Mesendoderm (in vitro differentiated cells): Measurements from ENCODE around the gene SEPTIN10.

Experiments
- DNase-seq: peaks from one replicate; pipeline ENCODE4 v3.0.0; 2013
- H2AK5ac ChIP-seq: 2 replicates; pipeline ENCODE4 v1.6.1; 2013; ENCODE audit warnings: low read length, inconsistent platforms
- H2BK120ac ChIP-seq: 2 replicates; pipeline ENCODE4 v1.6.1; 2013; ENCODE audit warnings: low read depth, mild to moderate bottlenecking, low read length, moderate library complexity, mixed read lengths
- H2BK15ac ChIP-seq: replicated peaks from 2 replicates; pipeline ENCODE4 v1.6.1; 2013; ENCODE audit warnings: low read depth, mild to moderate bottlenecking, moderate library complexity
- H2BK5ac ChIP-seq: 2 replicates; pipeline ENCODE4 v1.6.1; 2013; ENCODE audit warnings: low read length, inconsistent platforms
- H3K18ac ChIP-seq: 2 replicates; pipeline ENCODE4 v1.6.1; 2013; ENCODE audit warnings: mild to moderate bottlenecking, low read length, mixed read lengths
- H3K23ac ChIP-seq: one replicate; pipeline ENCODE4 v1.6.1; 2013; ENCODE audit warnings: low read length
- H3K27ac ChIP-seq: 2 replicates; pipeline ENCODE4 v1.5.1; 2013; ENCODE audit warnings: low read depth, mild to moderate bottlenecking, inconsistent platforms, low read length, moderate library complexity
- H3K27me3 ChIP-seq: 2 replicates; pipeline ENCODE4 v1.6.1; 2013; ENCODE audit warnings: low read length, control low read depth, mild to moderate bottlenecking, inconsistent platforms; ENCODE audit not compliant: insufficient read depth, poor library complexity
- H3K36me3 ChIP-seq: 2 replicates; pipeline ENCODE4 v1.6.1; 2013; ENCODE audit warnings: low read length, inconsistent platforms; ENCODE audit not compliant: control insufficient read depth, insufficient read depth
- H3K4ac ChIP-seq: one replicate; pipeline ENCODE4 v1.6.1; 2013; ENCODE audit warnings: low read depth, mild to moderate bottlenecking, low read length, moderate library complexity
- H3K4me1 ChIP-seq: 2 replicates; pipeline ENCODE4 v1.6.1; 2013; ENCODE audit warnings: low read depth, low read length, inconsistent platforms; ENCODE audit not compliant: control insufficient read depth
- H3K4me2 ChIP-seq: 2 replicates; pipeline ENCODE4 v1.6.1; 2013; ENCODE audit warnings: low read length
- H3K4me3 ChIP-seq: 2 replicates; pipeline ENCODE4 v1.5.1; 2013; ENCODE audit warnings: mild to moderate bottlenecking, low read length
- H3K56ac ChIP-seq: one replicate; pipeline ENCODE4 v1.6.1; 2013; ENCODE audit warnings: low read length
- H3K79me1 ChIP-seq: 2 replicates; pipeline ENCODE4 v1.6.1; 2013; ENCODE audit warnings: low read length, inconsistent platforms
- H3K79me2 ChIP-seq: 2 replicates; pipeline ENCODE4 v1.6.1; 2013; ENCODE audit warnings: mild to moderate bottlenecking, low read length; ENCODE audit not compliant: control insufficient read depth, insufficient read depth
- H3K9ac ChIP-seq: 2 replicates; pipeline ENCODE4 v1.6.1; 2013; ENCODE audit warnings: low read length, inconsistent platforms
- H4K5ac ChIP-seq: one replicate; pipeline ENCODE4 v1.6.1; 2013; ENCODE audit warnings: low read length
- H4K8ac ChIP-seq: one replicate; pipeline ENCODE4 v1.6.1; 2013; ENCODE audit warnings: low read depth, mild to moderate bottlenecking, control low read depth, low read length, moderate library complexity
- WGBS: extraction: QIAGEN DNeasy Blood & Tissue Kit; methylation state at CpG from one replicate; pipeline ENCODE4 v1.1.7; 2013; ENCODE audit warnings: low lambda C conversion rate, missing lambda C conversion rate; ENCODE audit not compliant: insufficient coverage; ENCODE audit errors: extremely low coverage; 5-methylcytosine and 5-hydroxymethylcytosine counted together

Gene SEPTIN10

GRCh38 chr2:109535217-109535946 is 78.4 kb downstream of the SEPTIN10 start:
- Histone ChIP-seq H2AK5ac (no peak overlapping the region), H3K4ac (no peak overlapping the region), H3K4me2 (no peak overlapping the region), H3K4me3 (no peak overlapping the region), H2BK15ac (no peak overlapping the region), H3K36me3 (no peaks in the 10 kb centered on the region), H2BK5ac (no peak overlapping the region), H3K18ac (no peak overlapping the region), H3K79me1 (no peaks in the 10 kb centered on the region), H4K8ac (no peak overlapping the region), H4K5ac (no peak overlapping the region), H3K27ac (no peak overlapping the region), H3K56ac (no peak overlapping the region), H2BK120ac (no peak overlapping the region), H3K9ac (no peak overlapping the region), H3K4me1 (no peaks in the 10 kb centered on the region), H3K23ac (no peak overlapping the region), H3K79me2 (no peaks in the 10 kb centered on the region), H3K27me3 (no peaks in the 10 kb centered on the region)
- WGBS = no CpG with 5 or more reads among the region's 6 CpGs
- no peak for DNase-seq

DNA sequence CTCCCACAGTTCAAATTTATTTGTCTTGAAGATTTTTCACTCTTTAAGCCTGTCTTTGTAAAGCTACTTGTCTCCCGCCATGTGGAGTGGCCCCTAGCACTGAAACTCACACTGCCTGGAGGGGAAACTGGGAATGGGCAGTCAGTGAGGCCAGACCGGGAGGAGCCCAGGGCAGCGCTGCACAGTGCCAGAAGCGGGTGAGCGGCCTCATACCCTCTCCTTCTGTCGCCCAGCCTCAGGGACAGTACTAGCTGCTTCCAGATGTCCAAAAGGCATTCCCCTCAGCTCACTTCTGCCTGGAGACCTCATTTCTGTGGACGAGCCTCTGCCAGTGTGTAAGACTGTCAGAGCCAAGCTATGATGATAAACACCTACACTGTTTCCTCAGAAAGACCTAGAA is 79.9 kb downstream of the SEPTIN10 start:
- H3K27ac ChIP-seq = no peak overlapping the region
- no peaks in the 10 kb centered on the region for H3K4me1 ChIP-seq
- DNase-seq = no peak
- no peak overlapping the region for H3K56ac ChIP-seq
- no peaks in the 10 kb centered on the region for H3K27me3 ChIP-seq
- H4K8ac ChIP-seq = no peak overlapping the region
- no peak overlapping the region for H2BK15ac ChIP-seq
- H4K5ac ChIP-seq = no peak overlapping the region
- WGBS = no CpG with 5 or more reads among the region's 7 CpGs
- no peak overlapping the region for H2AK5ac ChIP-seq
- no peak overlapping the region for H3K4me2 ChIP-seq
- H3K4me3 ChIP-seq = no peak overlapping the region
- no peak overlapping the region for H2BK5ac ChIP-seq
- H3K79me2 ChIP-seq = no peaks in the 10 kb centered on the region
- H3K9ac ChIP-seq = no peak overlapping the region
- no peaks in the 10 kb centered on the region for H3K79me1 ChIP-seq
- no peaks in the 10 kb centered on the region for H3K36me3 ChIP-seq
- H3K23ac ChIP-seq = no peak overlapping the region
- no peak overlapping the region for H2BK120ac ChIP-seq
- H3K4ac ChIP-seq = no peak overlapping the region
- H3K18ac ChIP-seq = no peak overlapping the region

GRCh38 chr2:109532728-109533076 is 81.1 kb downstream of the SEPTIN10 start:
- no peak for DNase-seq
- H3K79me2 ChIP-seq = no peaks in the 10 kb centered on the region
- H2BK15ac ChIP-seq = no peak overlapping the region
- H3K27me3 ChIP-seq = no peaks in the 10 kb centered on the region
- H3K27ac ChIP-seq = no peak overlapping the region
- no CpG with 5 or more reads among the region's 5 CpGs for WGBS
- H3K4ac ChIP-seq = no peak overlapping the region
- H4K8ac ChIP-seq = no peak overlapping the region
- H3K56ac ChIP-seq = no peak overlapping the region
- H4K5ac ChIP-seq = no peak overlapping the region
- H2AK5ac ChIP-seq = no peak overlapping the region
- no peak overlapping the region for H3K23ac ChIP-seq
- H3K9ac ChIP-seq = no peak overlapping the region
- H3K79me1 ChIP-seq = no peaks in the 10 kb centered on the region
- H3K18ac ChIP-seq = no peak overlapping the region
- H2BK5ac ChIP-seq = no peak overlapping the region
- no peaks in the 10 kb centered on the region for H3K36me3 ChIP-seq
- no peak overlapping the region for H3K4me3 ChIP-seq
- no peaks in the 10 kb centered on the region for H3K4me1 ChIP-seq
- no peak overlapping the region for H2BK120ac ChIP-seq
- H3K4me2 ChIP-seq = no peak overlapping the region

DNA sequence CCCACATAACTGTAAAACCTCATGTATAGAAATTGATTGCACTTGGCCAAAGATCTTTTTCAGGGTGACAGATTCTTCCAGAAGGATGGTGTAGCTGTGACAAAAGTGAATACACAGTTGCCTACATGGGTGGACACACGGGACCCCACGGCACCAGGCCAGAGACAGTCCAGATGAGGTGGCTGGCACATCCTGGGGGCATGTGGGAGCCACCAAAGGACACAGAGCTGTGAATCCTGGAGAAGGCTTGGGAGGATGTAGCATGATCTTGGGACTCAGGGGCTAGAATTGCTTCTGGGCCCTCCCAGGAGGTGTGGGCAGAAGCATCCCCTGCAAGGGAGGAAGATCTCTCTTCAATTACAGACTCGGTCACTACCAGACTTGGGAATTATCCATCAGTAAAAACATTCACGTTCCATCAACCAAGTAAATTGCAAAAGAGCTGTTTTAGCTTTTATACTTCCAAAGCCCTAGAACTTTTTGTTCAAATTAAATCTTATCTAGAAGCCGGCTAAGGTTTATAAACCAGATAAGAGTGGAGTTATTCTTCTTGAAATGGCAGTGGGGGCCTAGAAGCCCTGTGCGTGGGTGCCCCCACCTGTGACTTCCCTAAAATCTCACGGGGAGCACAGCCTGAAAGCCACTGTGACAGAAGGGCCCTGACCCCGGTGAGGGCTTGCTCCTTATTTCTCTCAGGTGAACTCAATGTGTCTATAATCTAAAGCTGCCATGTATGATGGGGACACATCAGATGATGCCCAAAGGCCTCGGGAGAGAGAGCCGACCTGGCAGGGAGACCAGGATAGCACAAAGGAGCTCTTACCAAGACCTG is 81.7 kb downstream of the SEPTIN10 start:
- H3K18ac ChIP-seq = no peak overlapping the region
- H3K79me2 ChIP-seq = no peaks in the 10 kb centered on the region
- H3K4ac ChIP-seq = no peak overlapping the region
- no peaks in the 10 kb centered on the region for H3K4me1 ChIP-seq
- H3K27me3 ChIP-seq = no peaks in the 10 kb centered on the region
- H3K23ac ChIP-seq = no peak overlapping the region
- H3K27ac ChIP-seq = no peak overlapping the region
- no CpG with 5 or more reads among the region's 10 CpGs for whole genome bisulfite sequencing
- no peak overlapping the region for H2AK5ac ChIP-seq
- H3K56ac ChIP-seq = no peak overlapping the region
- H3K9ac ChIP-seq = no peak overlapping the region
- no peaks in the 10 kb centered on the region for H3K36me3 ChIP-seq
- no peak overlapping the region for H3K4me2 ChIP-seq
- no peak for DNase-seq
- H2BK5ac ChIP-seq = no peak overlapping the region
- no peak overlapping the region for H2BK120ac ChIP-seq
- H3K79me1 ChIP-seq = no peaks in the 10 kb centered on the region
- no peak overlapping the region for H4K5ac ChIP-seq
- no peak overlapping the region for H2BK15ac ChIP-seq
- H4K8ac ChIP-seq = no peak overlapping the region
- no peak overlapping the region for H3K4me3 ChIP-seq

GRCh38 chr2:109531221-109531620 is 82.5 kb downstream of the SEPTIN10 start:
- no CpG with 5 or more reads among the region's 5 CpGs for WGBS
- DNase-seq = no peak
- no peaks in the 10 kb centered on the region for H3K27me3 ChIP-seq
- no peak overlapping the region for H2BK5ac ChIP-seq
- H2BK15ac ChIP-seq = no peak overlapping the region
- H3K18ac ChIP-seq = no peak overlapping the region
- H3K79me1 ChIP-seq = no peaks in the 10 kb centered on the region
- no peaks in the 10 kb centered on the region for H3K36me3 ChIP-seq
- H4K5ac ChIP-seq = no peak overlapping the region
- H3K4ac ChIP-seq = no peak overlapping the region
- no peak overlapping the region for H2AK5ac ChIP-seq
- no peak overlapping the region for H3K4me2 ChIP-seq
- H3K23ac ChIP-seq = no peak overlapping the region
- H4K8ac ChIP-seq = no peak overlapping the region
- no peak overlapping the region for H3K27ac ChIP-seq
- no peak overlapping the region for H2BK120ac ChIP-seq
- H3K4me1 ChIP-seq = no peaks in the 10 kb centered on the region
- H3K56ac ChIP-seq = no peak overlapping the region
- H3K9ac ChIP-seq = no peak overlapping the region
- no peaks in the 10 kb centered on the region for H3K79me2 ChIP-seq
- no peak overlapping the region for H3K4me3 ChIP-seq
